HG02610 (cell line): ENCODE data around the gene FSD2.
"Not testable (repeated sequence)": the region's sequence is repeated elsewhere in the genome, so short reads cannot be mapped to it uniquely, and the experiment has no call there.

Experiments used
- ATAC-seq: cut with Tn5 transposase; IDR thresholded peaks from one replicate; pipeline ENCODE4 v1.9.1; 2021; ENCODE audit warnings: mild to moderate bottlenecking, moderate library complexity; ENCODE audit not compliant: unreplicated experiment

The FSD2 gene

GRCh38 chr15:82742134-82742533 is 63.7 kb downstream of the FSD2 start:
- ATAC-seq, result no peak

- no peak for ATAC-seq
Measured at GRCh38 chr15:82739086-82739485, 66.8 kb downstream of the FSD2 start.

- ATAC-seq, result no peak
Measured at GRCh38 chr15:82737975-82738374, 67.9 kb downstream of the FSD2 start.

GRCh38 chr15:82731527-82731926 is 74.3 kb downstream of the FSD2 start:
- ATAC-seq, result no peak

GRCh38 chr15:82730022-82730530 is 75.8 kb downstream of the FSD2 start:
- ATAC-seq, result no peak

- ATAC-seq, result no peak
Measured at GRCh38 chr15:82726816-82727215, 79.1 kb downstream of the FSD2 start.

- no peak for ATAC-seq
Measured at GRCh38 chr15:82715003-82715402, 90.9 kb downstream of the FSD2 start.

- no peak for ATAC-seq
Measured at GRCh38 chr15:82714016-82714415, 91.9 kb downstream of the FSD2 start.

GRCh38 chr15:82712036-82712435 is 93.8 kb downstream of the FSD2 start:
- ATAC-seq, result no peak

- ATAC-seq, result no peak
Measured at GRCh38 chr15:82710926-82711490, 94.9 kb downstream of the FSD2 start.

GRCh38 chr15:82710208-82710555 is 95.7 kb downstream of the FSD2 start:
- no peak for ATAC-seq

GRCh38 chr15:82709421-82710207 is 96.3 kb downstream of the FSD2 start, which contains the start of gene AP3B2:
Gene AP3B2 (minus strand): TSS chr15:82709875. CDS start chr15:82709706, 169 bp downstream.
- peak; percentile 93 for ATAC-seq

GRCh38 chr15:82709081-82709420 is 96.8 kb downstream of the FSD2 start:
- ATAC-seq, result no peak

- not testable (repeated sequence) for ATAC-seq
Measured at GRCh38 chr15:82705856-82706255, 100.0 kb downstream of the FSD2 start.
